GM19324 (cell line): ENCODE data around the gene PAPPA.

Experiments
- ATAC-seq: cut with Tn5 transposase; IDR thresholded peaks from one replicate; pipeline ENCODE4 v1.9.1; 2021; ENCODE audit warnings: mild to moderate bottlenecking, moderate library complexity; ENCODE audit not compliant: unreplicated experiment, low FRiP score

The PAPPA gene

DNA sequence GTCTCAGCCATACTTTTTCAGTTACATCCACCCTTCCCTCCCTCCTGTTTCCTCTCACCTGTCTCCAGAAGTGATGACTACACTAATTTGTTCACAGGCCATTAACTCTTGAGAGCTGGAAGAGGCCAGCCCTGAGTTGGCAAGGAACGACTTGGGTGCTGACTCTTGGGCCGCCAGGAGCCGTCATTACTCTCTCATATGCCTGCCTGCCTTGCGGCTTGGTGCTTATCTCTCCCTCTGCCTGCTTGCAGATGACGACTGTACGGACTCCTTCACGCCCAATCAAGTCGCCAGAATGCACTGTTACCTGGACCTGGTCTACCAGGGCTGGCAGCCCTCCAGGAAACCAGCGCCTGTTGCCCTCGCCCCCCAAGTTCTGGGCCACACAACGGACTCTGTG is 66.1 kb downstream of the PAPPA start:
- no peak for ATAC-seq

DNA sequence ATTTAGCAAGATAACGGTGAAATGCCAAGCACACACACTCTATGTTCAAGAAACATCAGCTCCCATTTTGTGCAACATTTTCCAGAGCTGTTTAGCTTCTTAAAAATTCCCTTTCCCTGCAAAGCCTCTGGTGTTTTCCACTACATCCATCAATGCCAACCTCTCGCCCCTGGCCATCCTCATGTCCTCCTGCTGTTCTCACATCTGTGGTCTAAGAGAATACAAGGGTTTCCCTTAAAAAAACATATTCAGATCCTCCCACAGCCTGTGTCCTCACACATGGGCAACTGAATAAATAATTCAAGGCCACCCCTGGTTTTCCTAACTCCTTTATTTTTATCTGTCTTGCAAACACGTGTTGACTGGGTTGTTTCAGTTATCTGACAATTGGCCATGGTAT is 70.3 kb downstream of the PAPPA start:
- no peak for ATAC-seq

DNA sequence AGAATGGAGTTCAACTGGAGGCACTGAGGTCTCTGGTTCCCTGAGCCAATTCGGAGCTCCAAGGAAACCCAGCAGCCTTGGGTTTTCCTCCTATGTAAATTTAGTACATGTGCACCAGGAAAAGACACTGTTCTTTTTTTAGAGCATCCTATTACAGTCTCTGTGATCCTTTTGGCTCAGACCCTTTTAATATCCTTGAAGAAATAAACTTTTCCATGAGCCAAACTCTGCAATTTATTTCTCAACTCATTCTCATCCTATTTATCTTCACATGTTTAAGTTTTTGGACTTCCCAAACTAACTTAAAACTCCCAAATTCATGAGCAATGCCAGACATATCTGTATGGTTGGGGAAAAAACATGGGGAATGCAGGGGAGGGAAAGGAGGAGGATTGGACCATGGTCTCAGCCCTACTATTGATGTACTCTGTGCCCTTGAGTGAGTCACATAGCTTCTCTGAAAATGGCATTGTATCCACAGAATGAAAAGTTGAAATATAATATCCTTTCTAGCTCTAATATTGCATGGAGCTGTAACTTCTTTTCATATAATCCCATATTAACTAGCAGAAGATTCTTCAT is 76.6 kb downstream of the PAPPA start:
- no peak for ATAC-seq

DNA sequence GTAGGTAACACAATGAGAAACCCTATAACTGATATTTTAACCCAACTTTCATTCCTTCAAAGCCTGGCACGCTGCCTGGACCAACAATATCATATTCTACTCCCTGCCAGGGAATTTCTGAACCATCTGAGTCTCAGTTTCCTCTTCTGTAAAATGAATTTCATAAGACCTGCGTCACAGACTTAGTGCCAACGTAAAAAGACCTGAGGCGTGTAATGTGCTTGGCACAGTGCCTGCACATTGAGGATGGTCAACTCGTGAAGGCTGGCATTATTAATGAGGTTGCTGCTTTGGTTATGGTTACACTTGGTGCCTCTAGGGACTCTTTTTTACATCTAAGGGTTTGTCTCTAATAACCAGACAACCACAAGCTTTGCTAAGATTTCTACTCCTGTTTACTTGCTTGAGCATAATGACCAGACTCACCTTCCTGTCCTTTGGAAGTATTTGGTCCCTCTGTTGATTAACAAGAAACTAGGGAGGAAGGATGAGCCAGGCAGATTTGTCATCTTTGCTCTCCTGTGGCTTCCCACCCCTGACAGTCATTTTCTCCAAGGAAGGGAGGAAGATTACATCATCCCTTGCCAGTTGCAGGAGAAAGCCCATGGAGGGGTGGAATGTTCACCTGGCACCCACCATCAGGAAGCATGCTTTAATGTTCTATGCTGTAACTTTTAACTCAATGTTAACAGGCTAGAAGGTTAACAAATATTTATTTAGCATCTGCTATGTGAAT is 79.0 kb downstream of the PAPPA start:
- ATAC-seq, result no peak

DNA sequence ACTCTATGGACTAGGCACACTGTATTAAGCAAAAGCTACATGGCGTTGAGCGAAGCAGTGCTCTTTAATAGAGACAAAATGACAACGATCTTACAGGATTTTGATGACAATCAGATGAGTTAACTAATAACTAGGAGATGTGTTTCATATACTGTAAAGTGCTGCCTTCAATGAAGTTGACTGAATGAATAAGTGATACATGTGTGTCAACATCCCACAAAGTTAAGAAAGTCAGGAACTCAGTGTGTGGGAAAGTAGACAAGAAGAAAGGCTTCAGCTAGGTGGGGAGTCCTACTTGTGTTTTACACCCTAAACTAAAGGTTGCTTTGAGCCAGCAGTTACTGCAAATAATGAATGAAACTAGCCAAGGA is 79.6 kb downstream of the PAPPA start:
- no peak for ATAC-seq

DNA sequence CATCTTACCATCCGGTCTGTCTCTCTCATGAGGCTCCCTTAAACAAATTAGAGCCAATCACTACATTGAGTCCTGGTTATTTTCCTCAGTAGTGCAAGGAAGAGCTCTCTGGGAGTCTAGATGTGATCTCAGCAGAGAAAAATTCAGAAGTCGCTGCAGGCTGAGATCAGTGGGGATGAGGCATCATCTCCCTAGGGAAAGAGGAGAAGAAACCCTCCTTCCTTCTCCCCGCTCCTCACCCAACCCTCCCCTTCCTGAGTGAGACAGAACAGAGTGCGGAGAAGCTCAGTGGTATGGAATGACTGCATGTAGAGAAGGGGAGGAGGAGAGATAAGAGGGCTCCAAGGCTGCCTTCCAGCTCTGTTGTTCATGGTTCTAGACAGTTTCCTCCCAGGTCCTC is 80.5 kb downstream of the PAPPA start:
- ATAC-seq, result no peak

DNA sequence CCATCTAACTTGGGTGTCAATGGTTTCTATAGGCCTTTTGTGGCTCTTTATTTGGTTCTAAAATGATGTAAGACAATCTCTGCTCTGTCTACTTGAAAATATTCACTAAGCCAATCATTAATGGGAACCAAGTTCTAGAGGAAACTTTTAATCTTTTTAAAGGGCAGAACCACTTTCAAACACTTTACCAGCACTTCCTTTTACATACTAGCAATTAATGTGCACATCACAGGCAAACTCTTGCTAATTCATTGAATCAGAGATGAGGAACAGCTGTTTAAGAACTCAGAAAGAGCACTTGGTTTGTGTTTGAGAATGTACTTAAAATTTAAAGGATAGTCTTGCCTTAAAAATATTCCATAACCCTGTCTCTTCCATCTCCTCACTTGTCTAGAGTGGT is 83.4 kb downstream of the PAPPA start:
- ATAC-seq, result no peak

DNA sequence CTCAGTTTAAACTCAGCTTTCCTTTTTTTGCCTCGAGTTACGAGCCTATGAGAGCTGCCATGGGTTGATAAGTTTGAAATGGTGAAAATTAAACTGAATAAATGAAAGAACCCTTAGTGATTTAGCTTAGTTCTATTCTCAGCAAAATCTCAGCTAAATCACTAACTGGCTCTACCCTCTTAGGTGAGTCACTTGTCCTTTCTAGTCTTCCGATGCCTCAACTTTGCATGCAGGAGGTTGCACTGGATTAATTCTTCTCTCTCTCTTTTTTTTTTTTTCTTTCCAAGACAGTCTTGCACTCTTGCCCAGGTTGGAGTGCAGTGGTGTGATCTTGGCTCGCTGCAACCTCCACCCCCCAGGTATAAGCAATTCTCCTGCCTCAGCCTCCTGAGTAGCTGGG is 83.9 kb downstream of the PAPPA start:
- no peak for ATAC-seq

DNA sequence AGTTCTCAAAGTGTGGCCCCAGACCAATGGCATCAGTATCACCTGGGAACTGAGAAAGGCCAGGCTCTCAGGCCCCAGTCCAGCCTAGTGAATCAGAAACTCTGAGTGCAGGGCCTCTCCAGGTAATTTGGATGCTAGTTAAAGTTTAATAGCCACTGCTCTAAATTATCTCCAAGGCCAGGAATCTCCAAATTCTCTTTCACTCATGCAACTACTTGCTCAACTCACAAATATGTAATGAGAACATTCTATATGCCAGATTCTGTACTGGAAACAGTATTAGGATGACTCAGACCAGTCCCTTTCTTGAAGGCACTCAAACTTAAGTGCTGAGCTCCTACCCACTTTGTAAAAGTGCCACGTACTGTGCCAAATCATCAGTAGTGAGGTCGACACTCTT is 84.6 kb downstream of the PAPPA start:
- no peak for ATAC-seq

DNA sequence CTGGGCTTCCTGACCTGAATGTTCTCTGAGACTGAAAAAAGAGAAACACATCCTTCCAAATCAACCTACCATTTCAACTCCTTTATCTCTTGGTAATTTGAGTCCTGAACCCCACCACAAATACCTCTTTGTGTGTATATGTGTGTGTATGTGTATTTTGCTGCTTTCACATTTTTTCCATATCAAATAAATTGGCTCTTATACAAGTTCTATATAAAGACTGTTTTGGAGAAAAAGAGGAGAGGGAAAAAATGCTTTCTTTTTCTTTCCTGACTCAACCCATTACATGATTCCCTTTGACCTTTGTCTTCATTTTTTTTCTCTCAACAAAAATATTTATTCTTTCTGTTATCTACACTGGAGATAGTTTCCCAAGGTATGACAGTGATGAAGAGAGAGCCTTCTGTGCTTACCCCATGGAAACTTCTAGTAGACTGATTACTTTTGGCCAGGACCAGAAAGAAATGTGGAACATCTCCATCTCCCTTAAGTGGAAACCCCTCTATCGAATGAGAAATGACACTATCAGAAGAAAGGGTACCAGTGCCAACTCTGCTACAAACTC is 85.3 kb downstream of the PAPPA start:
- no peak for ATAC-seq

DNA sequence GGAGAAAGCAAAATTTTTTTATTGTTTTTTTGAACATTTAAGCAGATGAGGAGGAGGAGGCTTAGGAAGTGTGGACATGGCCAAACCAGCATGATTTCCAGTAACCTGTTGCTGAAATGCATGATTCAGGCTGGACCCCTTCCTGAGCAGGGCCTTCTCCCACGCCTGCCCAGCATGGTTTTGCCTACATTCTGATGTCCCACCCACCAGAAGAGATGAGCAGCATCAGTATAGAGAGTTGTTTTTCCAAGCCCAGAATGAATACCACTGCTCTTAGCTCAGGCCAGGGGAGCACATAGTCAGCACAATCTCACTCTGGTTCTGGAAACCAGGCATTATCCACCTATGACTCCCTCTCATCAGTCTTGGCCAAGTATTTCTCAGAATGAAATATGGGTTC is 90.1 kb downstream of the PAPPA start:
- no peak for ATAC-seq

DNA sequence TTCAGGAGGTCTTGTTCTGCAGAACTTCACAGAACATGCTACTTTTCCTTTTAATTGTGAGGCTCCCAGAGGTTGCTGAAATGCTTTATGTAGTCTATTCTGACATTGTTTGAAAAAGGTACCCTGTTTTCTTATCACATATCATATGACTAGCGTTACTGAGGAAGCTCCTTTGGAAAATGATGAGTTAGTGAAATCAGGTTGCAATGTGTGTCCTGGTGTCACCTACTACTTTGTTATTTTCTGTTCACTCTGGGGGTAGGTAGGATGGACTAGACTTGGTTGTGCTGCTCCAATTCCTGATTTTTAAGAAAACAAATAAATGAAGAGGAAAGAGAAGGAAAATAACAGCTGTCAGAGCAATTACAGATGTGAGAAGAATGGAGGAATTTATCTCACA is 93.7 kb downstream of the PAPPA start:
- no peak for ATAC-seq

DNA sequence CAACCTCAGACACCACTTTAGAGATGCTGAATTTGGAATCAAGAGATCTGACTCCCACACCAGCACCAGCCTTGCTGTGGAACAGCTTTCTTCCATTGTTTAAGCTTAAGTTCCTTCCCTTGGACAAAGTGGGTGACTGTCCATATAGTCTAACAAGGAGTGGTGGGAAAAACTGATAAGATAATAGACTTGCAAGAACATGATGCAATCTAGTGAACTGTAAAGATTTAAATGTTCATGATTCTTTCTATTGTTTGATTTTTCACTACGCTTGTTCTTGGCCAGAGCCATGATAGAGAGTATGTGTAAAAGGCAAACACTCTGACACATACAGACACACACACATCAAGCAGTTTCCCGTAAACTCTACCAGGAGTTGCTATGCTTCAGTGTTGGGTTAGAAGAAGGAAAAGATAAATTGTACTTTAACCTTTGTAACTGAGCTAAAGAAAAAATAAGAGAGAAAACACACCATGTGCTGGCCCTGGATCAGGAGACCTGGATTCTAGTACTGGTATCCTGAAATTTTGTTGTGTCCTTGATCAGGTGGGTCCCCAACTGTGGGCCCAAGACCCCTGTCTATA is 94.3 kb downstream of the PAPPA start:
- ATAC-seq, result no peak

DNA sequence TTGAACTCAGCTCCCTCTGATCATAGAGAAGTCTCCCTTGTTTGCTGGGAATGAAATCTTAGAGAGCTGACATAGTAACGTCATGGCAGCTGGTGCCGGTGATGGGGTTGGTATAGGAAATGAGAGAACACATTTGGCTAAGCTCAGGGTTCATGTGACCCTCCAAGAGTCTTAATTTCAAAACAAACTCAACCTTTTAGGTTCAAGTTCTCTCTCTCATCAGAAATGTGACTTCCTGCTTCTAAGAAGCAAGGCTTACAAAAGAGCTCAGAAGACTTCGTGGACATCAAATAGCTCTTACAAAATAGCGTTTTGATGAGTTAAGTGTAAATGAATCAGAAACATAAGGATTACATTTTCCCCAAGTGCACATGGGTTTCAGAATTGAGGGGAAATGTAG is 97.3 kb downstream of the PAPPA start:
- no peak for ATAC-seq

DNA sequence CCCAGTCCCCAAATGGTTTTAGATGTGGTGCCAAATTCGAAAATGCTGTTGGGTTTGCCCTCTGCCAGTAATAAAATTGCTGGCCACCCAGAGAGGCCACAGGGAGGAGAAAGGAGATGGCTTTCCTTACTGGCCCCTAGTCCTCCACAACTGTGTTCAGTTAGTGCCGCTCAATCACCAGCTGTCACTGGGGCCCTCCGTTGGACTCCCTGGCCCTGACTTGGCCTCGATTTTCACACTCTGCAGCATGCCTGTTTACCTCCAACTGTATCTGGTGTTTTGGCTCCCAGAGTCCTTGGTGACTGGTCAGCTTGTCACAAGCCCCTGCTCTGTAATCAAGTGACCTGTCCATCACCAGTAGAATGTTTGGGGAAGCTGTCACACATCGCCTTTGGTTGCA is 97.8 kb downstream of the PAPPA start:
- no peak for ATAC-seq

DNA sequence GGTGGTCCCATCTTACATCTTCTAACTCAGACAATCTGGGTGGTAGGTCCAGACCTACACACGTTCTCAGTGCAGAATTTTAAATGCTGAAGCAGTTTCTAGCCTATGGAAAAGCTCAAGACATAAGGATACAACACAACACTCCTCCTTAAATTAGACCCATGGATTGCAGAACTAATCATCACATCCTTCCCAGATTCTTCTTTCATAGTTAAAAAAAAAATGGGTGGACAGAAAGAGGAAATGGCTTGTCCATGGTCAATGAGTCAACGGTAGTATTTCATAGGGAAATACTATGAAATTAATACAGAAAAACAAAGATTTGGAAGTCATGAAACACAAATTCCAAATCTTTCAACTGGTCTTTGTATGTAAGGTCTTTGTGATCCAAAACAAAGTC is 106.9 kb downstream of the PAPPA start:
- no peak for ATAC-seq

DNA sequence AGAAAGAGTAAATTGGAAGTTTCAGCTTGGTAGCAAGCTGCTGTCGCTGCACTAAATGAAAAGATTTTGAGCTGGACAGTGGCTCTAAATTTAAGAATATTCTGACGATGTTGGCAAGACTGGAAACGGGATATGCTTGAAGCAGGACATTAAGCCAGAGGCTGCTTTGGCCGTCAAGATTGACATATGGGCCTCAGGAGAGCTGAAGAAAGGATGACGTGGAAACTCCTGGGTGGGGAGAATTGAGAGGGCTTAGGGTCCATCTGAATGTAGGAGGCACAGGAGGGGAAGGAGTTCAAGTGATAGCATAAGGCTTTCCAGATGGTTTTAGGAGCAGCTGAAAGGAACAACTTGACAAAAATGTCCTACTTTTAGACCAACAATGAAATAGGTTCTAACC is 108.9 kb downstream of the PAPPA start:
- no peak for ATAC-seq

DNA sequence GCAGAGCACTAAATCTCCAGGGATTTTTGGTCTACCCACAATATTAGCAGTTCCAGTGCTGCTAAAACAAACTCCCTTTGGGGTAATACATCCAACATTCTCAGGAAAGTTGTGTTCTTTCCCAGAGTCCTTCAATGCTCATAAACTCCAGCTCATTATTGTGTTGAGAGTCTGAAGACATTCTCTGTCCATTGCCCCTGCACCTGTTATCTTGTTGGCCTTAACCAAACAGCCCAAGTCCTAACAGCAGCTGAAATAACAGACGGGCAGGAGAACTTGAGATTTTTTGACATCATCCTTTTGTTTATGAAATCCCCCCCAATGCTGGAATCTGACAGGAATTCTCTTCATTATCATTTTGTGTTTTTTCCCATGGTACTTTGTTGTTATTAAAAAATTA is 110.8 kb downstream of the PAPPA start:
- ATAC-seq, result no peak

DNA sequence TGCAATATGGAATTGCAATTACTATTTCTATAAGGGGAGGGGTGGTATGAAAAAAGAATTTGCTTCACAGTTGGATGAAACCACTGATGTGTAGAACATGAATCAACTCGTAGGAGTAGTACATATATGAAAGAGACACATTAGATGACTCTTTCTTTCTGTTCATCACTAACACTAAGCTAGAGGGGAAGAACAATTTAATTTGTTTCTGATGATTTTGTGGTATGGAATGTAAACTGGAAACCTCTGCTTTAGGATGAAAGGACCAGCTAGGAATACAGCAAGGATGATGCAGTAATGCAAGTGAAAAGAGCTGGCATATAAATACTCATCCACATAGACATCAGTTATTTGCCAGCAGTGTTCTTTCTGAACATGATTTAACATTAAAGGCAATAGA is 113.4 kb downstream of the PAPPA start:
- ATAC-seq, result no peak

DNA sequence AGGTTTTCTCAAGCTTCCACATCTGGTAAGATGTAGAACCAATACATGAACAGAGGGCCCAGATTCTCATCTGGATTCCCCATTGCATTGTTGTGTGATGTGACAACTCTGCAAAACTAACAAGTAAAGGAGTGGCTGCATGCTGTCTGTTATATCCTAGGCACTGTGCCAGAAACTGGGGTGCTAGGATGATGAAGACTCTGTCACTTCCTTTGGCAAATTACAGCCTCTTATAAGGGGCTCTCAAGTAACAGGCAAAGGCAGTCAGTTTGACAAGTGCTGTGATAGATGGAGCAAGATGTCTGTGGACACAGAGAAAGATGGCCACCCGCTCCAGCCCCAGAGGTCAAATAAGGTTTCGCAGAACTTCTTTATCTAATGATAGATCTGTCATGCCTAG is 115.7 kb downstream of the PAPPA start:
- no peak for ATAC-seq

DNA sequence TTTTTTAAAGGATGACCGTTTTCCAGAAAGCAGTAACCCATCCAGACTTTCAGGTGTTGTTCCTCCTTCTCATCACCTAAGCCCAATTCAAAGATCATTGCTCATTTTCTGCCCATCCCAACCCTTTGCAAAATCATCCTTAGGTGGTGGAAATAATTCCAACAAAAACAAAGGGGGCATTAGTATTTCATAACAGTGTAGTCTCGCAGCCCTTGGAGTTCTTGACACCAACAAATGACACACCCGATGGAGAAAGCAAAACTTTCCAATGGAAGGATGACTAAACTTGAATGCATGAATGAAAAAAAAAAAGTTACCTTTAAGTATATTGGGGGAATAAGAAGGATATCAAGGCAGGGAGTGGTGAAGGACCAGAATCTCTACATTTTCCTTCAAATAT is 117.0 kb downstream of the PAPPA start:
- ATAC-seq, result no peak

DNA sequence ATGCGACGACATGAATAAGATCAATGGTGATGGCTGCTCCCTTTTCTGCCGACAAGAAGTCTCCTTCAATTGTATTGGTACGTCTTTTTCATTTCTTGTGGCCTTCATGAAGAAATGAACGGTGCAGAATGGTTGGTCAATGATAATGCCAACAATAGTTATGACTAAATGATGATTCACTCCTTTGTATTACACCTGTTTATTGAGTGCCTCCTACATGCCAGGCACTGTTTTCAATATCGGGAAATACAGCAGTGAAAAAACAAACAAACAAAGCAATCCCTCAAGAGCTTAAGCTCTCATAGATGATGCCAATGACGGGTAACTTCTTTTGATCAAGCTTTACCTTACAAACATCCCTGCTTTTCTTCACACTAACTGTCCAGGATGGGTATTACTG is 117.7 kb downstream of the PAPPA start:
- ATAC-seq, result no peak
